HG02678 (cell line): ENCODE measurements around the gene ZKSCAN5.
"Not testable (repeated sequence)": the region's sequence is repeated elsewhere in the genome, so short reads cannot be mapped to it uniquely, and the experiment has no call there.

Experiments
- ATAC-seq: cut with Tn5 transposase; IDR thresholded peaks from one replicate; pipeline ENCODE4 v1.9.1; 2021; ENCODE audit warnings: mild to moderate bottlenecking, moderate library complexity; ENCODE audit not compliant: unreplicated experiment

The ZKSCAN5 gene

DNA sequence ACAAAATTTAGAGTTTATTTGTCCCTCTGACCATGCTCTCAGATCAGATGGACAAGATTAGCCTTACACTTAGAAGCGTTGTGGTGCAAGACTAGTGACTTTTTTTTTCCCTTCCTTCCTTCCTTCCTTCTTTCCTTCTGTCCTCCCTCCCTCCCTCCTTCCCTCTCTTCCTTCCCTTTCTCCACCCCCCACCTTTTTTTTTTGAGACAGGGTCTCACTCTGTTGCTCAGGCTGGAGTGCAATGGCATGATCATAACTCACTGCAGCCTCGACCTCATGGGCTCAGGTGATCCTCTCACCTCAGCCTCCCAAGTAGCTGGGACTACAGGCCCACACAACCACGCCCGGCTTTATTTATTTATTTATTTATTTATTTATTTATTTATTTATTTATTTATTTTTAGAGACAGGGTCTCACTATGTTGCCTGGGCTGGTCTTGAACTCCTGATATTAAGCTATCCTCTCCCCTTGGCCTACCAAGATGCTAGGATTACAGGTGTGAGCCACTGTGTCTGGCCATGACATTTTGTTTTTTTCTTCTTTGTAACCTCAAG, 76.4 kb downstream of the ZKSCAN5 start:
- not testable (repeated sequence) for ATAC-seq
